ENCODE data around the gene GRAMD1C. TPM values are rescaled to one million over a fixed set of nuclear protein-coding genes. Genes with fewer than 3 reads are reported as not detected.

Gene GRAMD1C
- total RNA-seq, 1 donor from 2014 or later = 7.5 TPM

- Mint-ChIP-seq H3K27ac (no peak overlapping the region), H3K4me1 (no peaks in the 10 kb centered on the region), H3K9me3 (no peaks in the 10 kb centered on the region), H3K4me3 (no peak overlapping the region), H3K36me3 (no peaks in the 10 kb centered on the region), H3K27me3 (ENCODE audit: low read depth) (no peaks in the 10 kb centered on the region)
- no peak for TF ChIP-seq CTCF (IDR thresholded peaks at IDR 0.05; ENCODE audit: unreplicated experiment)
- DNase-seq (ENCODE audit: low spot score in 2 of 2, unreplicated experiment in 2 of 2) = no peak
These were observed 76.1 kb downstream of the GRAMD1C start for GRCh38 chr3:113914646-113915045.

GRCh38 chr3:113927556-113927955 lies 89.0 kb downstream of the GRAMD1C start:
- Mint-ChIP-seq H3K4me3 (no peak overlapping the region), H3K9me3 (peaks cover 28% of the 10 kb centered on the region), H3K27ac (no peak overlapping the region), H3K4me1 (no peaks in the 10 kb centered on the region), H3K27me3 (ENCODE audit: low read depth) (peaks cover 1% of the 10 kb centered on the region), H3K36me3 (peaks cover 20% of the 10 kb centered on the region)
- DNase-seq (ENCODE audit: low spot score in 2 of 2, unreplicated experiment in 2 of 2) = no peak
- TF ChIP-seq CTCF (IDR thresholded peaks at IDR 0.05; ENCODE audit: unreplicated experiment) = no peak

- Mint-ChIP-seq H3K4me1 (peaks cover 12% of the 10 kb centered on the region), H3K27ac (peak overlapping the region; percentile 6), H3K9me3 (no peaks in the 10 kb centered on the region), H3K27me3 (ENCODE audit: low read depth) (peaks cover 51% of the 10 kb centered on the region), H3K4me3 (peak overlapping the region; percentile 78), H3K36me3 (peaks cover 2% of the 10 kb centered on the region)
- DNase-seq (ENCODE audit: low spot score in 2 of 2, unreplicated experiment in 2 of 2) = no peak
- no peak for TF ChIP-seq CTCF (IDR thresholded peaks at IDR 0.05; ENCODE audit: unreplicated experiment)
These were observed 108.2 kb downstream of the GRAMD1C start for GRCh38 chr3:113946831-113947230.

- no peak for TF ChIP-seq CTCF (IDR thresholded peaks at IDR 0.05; ENCODE audit: unreplicated experiment)
- peak within 1 kb of the TSS; percentile 78 for H3K4me3 Mint-ChIP-seq
- H3K27ac Mint-ChIP-seq = peak within 1 kb of the TSS; percentile 60
- no peaks in the 10 kb centered on the region for H3K9me3 Mint-ChIP-seq
- peak; percentile 40 to 72 for DNase-seq (ENCODE audit: low spot score in 2 of 2, unreplicated experiment in 2 of 2)
- H3K4me1 Mint-ChIP-seq = peaks cover 12% of the 10 kb centered on the region
- peaks cover 6% of the 10 kb centered on the region for H3K36me3 Mint-ChIP-seq
- H3K27me3 Mint-ChIP-seq (ENCODE audit: low read depth) = peaks cover 55% of the 10 kb centered on the region
These were observed 108.9 kb downstream of the GRAMD1C start, which contains the start of gene ZDHHC23 for GRCh38 chr3:113947372-113948014. Gene ZDHHC23 (plus strand): TSS chr3:113948013. CDS start chr3:113948803, 790 bp downstream.

GRCh38 chr3:113948015-113948917 lies 109.7 kb downstream of the GRAMD1C start:
- Mint-ChIP-seq H3K27ac (no peak overlapping the region), H3K4me3 (peak overlapping the region; percentile 55), H3K27me3 (ENCODE audit: low read depth) (peaks cover 56% of the 10 kb centered on the region), H3K4me1 (peaks cover 12% of the 10 kb centered on the region), H3K36me3 (peaks cover 6% of the 10 kb centered on the region), H3K9me3 (no peaks in the 10 kb centered on the region)
- no peak for TF ChIP-seq CTCF (IDR thresholded peaks at IDR 0.05; ENCODE audit: unreplicated experiment)
- peak; percentile 29 to 49 for DNase-seq (ENCODE audit: low spot score in 2 of 2, unreplicated experiment in 2 of 2)

All from mesothelial cell of epicardium (in vitro differentiated cells).